ENCODE data around the gene CDKN1A.
"Not testable (repeated sequence)": the region's sequence is repeated elsewhere in the genome, so short reads cannot be mapped to it uniquely, and the experiment has no call there.

Gene CDKN1A

DNA sequence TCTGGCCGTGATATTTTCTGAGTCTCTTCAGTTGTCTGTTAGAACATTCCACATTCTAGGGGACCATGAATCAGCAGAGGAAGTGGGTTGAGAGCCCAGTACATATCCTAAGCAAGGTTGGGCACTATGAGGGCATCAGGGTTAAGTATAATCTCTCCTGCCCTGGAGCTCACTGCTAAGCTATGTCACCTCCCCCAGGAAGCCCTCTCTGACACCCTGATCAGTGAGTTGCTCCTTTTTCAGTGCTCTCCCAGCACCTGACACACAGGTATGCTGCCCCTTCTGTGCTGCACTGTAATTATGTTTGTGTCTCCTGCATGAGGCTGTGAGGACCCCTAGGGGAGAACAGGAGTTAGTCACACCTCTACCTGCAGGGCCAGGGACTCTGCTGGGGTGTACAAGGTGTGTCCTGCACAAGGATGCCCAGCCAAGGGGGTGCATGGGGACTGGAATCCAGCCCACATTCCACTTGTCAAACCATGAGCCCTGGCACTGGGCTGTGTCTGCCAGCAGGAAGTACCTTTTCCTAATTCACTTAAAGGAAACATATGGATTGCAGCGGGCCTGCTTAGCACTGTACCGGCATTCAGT is 23.0 kb downstream of the CDKN1A start:
- H3K4me3 ChIP-seq (ENCODE audit: low read depth, low read length): no peak overlapping the region
- TF ChIP-seq, protein P1, sequence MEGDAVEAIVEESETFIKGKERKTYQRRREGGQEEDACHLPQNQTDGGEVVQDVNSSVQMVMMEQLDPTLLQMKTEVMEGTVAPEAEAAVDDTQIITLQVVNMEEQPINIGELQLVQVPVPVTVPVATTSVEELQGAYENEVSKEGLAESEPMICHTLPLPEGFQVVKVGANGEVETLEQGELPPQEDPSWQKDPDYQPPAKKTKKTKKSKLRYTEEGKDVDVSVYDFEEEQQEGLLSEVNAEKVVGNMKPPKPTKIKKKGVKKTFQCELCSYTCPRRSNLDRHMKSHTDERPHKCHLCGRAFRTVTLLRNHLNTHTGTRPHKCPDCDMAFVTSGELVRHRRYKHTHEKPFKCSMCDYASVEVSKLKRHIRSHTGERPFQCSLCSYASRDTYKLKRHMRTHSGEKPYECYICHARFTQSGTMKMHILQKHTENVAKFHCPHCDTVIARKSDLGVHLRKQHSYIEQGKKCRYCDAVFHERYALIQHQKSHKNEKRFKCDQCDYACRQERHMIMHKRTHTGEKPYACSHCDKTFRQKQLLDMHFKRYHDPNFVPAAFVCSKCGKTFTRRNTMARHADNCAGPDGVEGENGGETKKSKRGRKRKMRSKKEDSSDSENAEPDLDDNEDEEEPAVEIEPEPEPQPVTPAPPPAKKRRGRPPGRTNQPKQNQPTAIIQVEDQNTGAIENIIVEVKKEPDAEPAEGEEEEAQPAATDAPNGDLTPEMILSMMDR (IDR thresholded peaks at IDR 0.05; ENCODE audit: control insufficient read depth, extremely low read depth, insufficient read depth): peak; percentile 31
- no peak for DNase-seq (ENCODE audit: low read depth)

DNA sequence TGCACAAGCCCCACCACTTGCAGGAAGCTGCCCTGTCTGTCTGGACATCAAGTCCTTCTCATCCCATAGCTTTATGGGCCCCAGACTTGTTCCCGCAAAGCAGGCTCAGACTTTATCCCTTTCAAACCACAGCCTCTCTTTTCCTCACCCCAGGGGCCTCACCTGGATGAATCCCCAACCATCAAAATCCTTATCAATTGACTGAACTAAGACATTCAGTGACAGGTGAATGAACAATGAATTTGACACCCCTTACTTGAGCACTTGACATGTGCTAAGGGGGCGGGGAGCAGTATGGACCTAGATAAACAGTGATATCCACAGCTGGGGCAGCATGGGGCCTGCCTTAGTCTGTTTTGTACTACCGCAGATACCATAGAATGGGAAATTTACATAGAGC is 24.1 kb downstream of the CDKN1A start:
- TF ChIP-seq, protein P1 (IDR thresholded peaks at IDR 0.05; ENCODE audit: control insufficient read depth, extremely low read depth, insufficient read depth): no peak
- no peak overlapping the region for H3K4me3 ChIP-seq (ENCODE audit: low read depth, low read length)
- DNase-seq (ENCODE audit: low read depth): no peak

DNA sequence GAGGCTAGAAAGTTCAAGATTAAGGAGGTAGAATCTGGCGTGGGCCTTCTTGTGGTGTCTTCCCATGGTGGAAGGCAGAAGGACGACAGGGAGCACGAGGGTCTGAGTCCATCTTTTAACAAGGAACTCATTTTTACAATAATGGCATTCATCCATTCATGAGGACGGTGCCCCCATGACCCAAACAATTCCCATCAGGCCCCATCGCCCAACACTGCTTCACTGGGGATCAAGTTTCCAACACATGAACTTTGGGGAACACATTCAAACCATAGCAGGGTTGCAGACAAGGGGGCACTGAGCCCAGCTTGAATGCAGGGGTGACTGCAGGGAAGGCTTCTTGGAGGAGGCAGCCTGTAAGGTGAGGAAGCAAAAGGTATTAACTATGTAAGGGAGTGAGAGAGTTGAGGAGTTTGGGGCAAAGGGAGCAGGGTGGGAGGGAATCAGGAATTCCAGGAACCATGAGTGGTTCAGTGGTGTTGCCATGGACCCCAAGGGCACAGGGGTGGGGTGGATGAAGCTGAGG is 24.6 kb downstream of the CDKN1A start:
- no peak for DNase-seq (ENCODE audit: low read depth)
- TF ChIP-seq, protein P1 (IDR thresholded peaks at IDR 0.05; ENCODE audit: control insufficient read depth, extremely low read depth, insufficient read depth): no peak

DNA sequence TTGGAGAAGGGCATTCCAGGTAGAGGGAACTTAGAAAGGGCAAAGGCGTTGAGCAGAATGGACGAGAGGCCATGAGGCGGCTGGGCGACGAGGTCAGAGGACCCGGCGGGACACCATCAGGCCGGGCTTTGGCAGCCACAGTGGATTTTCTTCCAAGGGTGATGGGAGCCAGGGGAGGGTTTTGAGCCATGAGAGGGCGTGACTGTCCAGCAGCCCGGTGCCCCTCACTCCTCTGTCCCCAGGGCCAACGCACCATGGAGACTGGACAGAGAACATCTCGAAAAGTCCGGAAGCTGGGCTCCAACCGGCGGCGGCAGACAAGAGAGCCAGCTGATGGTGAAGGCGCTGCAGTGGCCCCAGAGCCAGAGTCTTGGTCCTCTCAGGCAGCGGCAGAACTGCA is 25.5 kb downstream of the CDKN1A start:
- TF ChIP-seq, protein P1 (IDR thresholded peaks at IDR 0.05; ENCODE audit: control insufficient read depth, extremely low read depth, insufficient read depth): no peak
- DNase-seq (ENCODE audit: low read depth): no peak
- H3K4me3 ChIP-seq (ENCODE audit: low read depth, low read length): no peak overlapping the region

More for the DNA sequence above, 24.6 kb downstream of the CDKN1A start:
- no peak overlapping the region for H3K4me3 ChIP-seq (ENCODE audit: low read depth, low read length)

DNA sequence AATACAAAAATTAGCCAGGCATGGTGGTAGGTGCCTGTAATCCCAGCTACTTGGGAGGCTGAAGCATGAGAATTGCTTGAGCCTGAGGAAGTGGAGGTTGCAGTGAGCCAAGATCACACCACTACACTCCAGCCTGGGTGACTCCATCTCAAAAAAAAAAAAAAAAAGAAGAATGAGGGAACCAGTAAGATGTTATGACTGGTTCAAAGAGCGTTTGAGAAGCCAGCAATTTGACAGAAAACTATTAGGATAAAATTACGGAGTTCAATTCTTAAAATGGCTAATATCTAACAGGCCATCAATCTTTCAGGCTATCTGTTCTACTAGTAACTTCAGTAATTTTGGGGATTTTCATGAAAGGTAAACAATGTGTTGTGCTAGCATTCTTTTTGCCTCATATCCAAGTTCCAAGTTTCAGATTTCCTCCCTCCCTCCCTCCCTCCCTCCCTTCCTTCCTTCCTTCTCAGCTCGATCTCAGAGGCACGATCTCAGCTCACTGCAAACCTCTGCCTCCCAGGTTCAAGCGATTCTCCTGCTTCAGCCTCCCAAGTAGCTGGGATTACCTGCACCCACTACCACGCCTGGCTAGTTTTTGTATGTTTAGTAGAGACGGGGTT is 26.6 kb downstream of the CDKN1A start:
- DNase-seq (ENCODE audit: low read depth); H3K4me3 ChIP-seq (ENCODE audit: low read depth, low read length): not testable (repeated sequence)

DNA sequence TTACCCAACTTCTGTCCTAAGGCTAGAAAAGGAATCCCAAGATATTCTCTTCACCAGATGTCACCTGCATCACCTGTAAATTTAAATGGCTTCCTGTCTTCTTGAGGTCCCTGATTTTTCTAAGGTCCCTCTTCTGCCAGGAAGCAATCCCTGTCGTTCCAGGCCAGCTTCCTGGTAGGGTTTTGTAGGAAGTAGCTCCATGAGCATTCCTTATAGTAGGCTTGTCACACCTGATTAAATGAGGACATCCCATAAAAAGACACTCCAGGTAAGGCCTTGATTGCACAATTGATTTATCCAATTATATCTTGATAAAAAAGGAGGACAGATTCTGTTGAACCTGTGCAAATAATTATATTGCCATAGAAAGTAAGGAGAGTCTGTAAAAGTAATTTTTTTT is 27.8 kb downstream of the CDKN1A start:
- no peak overlapping the region for H3K4me3 ChIP-seq (ENCODE audit: low read depth, low read length)
- DNase-seq (ENCODE audit: low read depth): no peak
- TF ChIP-seq, protein P1 (IDR thresholded peaks at IDR 0.05; ENCODE audit: control insufficient read depth, extremely low read depth, insufficient read depth): no peak

DNA sequence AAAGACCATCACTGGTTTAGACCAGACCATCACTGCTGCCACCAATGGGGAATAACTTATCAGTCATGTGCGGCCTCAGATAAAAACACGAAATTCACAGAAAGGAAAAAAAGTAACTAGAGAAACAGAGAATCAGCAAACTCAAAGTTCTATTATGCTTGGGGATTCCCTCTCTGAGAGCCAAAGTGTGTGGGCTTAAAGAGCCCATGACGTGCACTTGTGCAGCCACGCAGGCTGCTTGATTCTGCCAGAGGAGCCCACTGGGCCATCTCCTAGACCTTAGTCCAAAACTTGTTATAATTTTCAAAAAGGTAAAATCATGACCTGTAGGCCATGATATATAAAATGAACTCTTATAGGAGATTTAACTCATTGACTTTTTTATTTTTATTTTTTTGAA is 34.3 kb downstream of the CDKN1A start:
- H3K4me3 ChIP-seq (ENCODE audit: low read depth, low read length): no peak overlapping the region
- DNase-seq (ENCODE audit: low read depth): no peak
- TF ChIP-seq, protein P1 (IDR thresholded peaks at IDR 0.05; ENCODE audit: control insufficient read depth, extremely low read depth, insufficient read depth): no peak
